H1 (cell line): ENCODE measurements around the gene MROH2B.

ENCODE experiments used
- ATF3 ChIP-seq: IDR thresholded peaks from 2 replicates; pipeline ENCODE4 v1.6.1; 2011; ENCODE audit warnings: low read depth, mild to moderate bottlenecking, low read length; ENCODE audit not compliant: insufficient read depth
- GABPA ChIP-seq: IDR thresholded peaks from 2 replicates; pipeline ENCODE4 v1.6.1; 2011; ENCODE audit warnings: mild to moderate bottlenecking, low read length, moderate library complexity, borderline replicate concordance; ENCODE audit not compliant: insufficient read depth
- MAFK ChIP-seq: IDR thresholded peaks from 2 replicates; pipeline ENCODE4 v1.6.1; 2012; ENCODE audit warnings: low read depth, mild to moderate bottlenecking, improper control_type of control experiment, low read length
- POLR2A ChIP-seq, 2 experiments: IDR thresholded peaks; 1 replicate in 1 of 2; 2 replicates in 1 of 2; pipeline ENCODE4 v1.6.1; 2011; ENCODE audit warnings: low read depth in 2 of 2, low read length in 2 of 2, mild to moderate bottlenecking in 2 of 2; ENCODE audit errors: control extremely low read depth in 1 of 2
- RFX5 ChIP-seq: IDR thresholded peaks from 2 replicates; pipeline ENCODE4 v1.6.1; 2011; ENCODE audit warnings: low read depth, low read length, improper control_type of control experiment, borderline replicate concordance
- SIN3A ChIP-seq, 2 experiments: IDR thresholded peaks in 1 of 2; conservative IDR thresholded peaks in 1 of 2; 2 replicates each; pipeline ENCODE4 v1.6.1; 2011 to 2012; ENCODE audit warnings: low read length in 2 of 2, improper control_type of control experiment in 1 of 2, low read depth in 1 of 2, mild to moderate bottlenecking in 1 of 2
- SP1 ChIP-seq: IDR thresholded peaks from 2 replicates; pipeline ENCODE4 v1.6.1; 2011; ENCODE audit warnings: low read depth, low read length
- TCF12 ChIP-seq: IDR thresholded peaks from 2 replicates; pipeline ENCODE4 v1.6.1; 2011; ENCODE audit warnings: low read depth, mild to moderate bottlenecking, low read length
- TEAD4 ChIP-seq: IDR thresholded peaks from 2 replicates; pipeline ENCODE4 v1.6.1; 2012; ENCODE audit warnings: low read depth, low read length, inconsistent platforms, mixed read lengths
- USF2 ChIP-seq: IDR thresholded peaks from 2 replicates; pipeline ENCODE4 v1.6.1; 2011; ENCODE audit warnings: low read length, improper control_type of control experiment
- TF ChIP-seq, protein P1 (sequence below), 3 experiments: IDR thresholded peaks; 1 replicate in 2 of 3; 2 replicates in 1 of 3; pipeline versions ENCODE4 v1.5.1 to v1.6.1; 2011; ENCODE audit warnings: low read length in 3 of 3, mild to moderate bottlenecking in 3 of 3, inconsistent platforms in 2 of 3, low read depth in 1 of 3, moderate library complexity in 1 of 3; ENCODE audit not compliant: insufficient read depth in 1 of 3; ENCODE audit errors: control extremely low read depth in 1 of 3

DNA sequence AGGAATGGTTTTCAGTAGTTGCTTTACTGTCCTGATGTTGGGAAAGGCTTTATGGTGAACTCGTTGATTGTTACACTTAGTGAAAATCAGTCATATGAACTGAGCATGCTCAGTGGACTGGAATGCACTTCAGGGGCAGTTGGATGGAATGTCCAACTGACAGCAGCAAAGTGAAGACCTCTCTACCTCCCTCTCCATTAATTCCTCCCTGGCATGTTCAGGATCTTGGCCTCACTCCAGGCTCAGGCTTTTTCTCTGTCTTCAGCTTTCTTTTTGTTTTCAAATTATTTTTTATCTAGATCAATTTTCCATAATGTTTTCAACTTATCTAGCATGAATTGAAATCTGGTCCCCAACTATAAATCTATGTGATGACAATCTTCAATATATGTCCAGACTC lies at the start of gene MROH2B:
- no peak for TF ChIP-seq ATF3
- TF ChIP-seq GABPA: no peak
- TF ChIP-seq TEAD4: no peak
- TF ChIP-seq, protein P1, sequence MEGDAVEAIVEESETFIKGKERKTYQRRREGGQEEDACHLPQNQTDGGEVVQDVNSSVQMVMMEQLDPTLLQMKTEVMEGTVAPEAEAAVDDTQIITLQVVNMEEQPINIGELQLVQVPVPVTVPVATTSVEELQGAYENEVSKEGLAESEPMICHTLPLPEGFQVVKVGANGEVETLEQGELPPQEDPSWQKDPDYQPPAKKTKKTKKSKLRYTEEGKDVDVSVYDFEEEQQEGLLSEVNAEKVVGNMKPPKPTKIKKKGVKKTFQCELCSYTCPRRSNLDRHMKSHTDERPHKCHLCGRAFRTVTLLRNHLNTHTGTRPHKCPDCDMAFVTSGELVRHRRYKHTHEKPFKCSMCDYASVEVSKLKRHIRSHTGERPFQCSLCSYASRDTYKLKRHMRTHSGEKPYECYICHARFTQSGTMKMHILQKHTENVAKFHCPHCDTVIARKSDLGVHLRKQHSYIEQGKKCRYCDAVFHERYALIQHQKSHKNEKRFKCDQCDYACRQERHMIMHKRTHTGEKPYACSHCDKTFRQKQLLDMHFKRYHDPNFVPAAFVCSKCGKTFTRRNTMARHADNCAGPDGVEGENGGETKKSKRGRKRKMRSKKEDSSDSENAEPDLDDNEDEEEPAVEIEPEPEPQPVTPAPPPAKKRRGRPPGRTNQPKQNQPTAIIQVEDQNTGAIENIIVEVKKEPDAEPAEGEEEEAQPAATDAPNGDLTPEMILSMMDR (IDR thresholded peaks at IDR 0.05; ENCODE audit: control extremely low read depth in 1 of 3, insufficient read depth in 1 of 3, low read depth in 1 of 3, low read length in 3 of 3): no peak
- no peak for TF ChIP-seq SP1
- no peak for TF ChIP-seq TCF12
- no peak for TF ChIP-seq SIN3A (conservative IDR thresholded peaks at IDR 0.05 in 1 of 2, IDR thresholded peaks at IDR 0.05 in 1 of 2; ENCODE audit: low read depth in 1 of 2, low read length in 2 of 2)
- TF ChIP-seq USF2: no peak
- no peak for TF ChIP-seq POLR2A (IDR thresholded peaks at IDR 0.05; ENCODE audit: control extremely low read depth in 1 of 2, low read depth in 2 of 2, low read length in 2 of 2)
- TF ChIP-seq MAFK: no peak
- TF ChIP-seq RFX5: no peak
